Kidney epithelial cell (primary cell): ENCODE measurements around the gene CBX5. TPM values are rescaled to one million over a fixed set of nuclear protein-coding genes. Genes with fewer than 3 reads are reported as not detected.
A peak's percentile ranks its signal among the peaks of the same experiment; 100 is the strongest.

ENCODE experiments used
- DNase-seq: peaks from one replicate; pipeline ENCODE4 v3.0.0-alpha.2; 2010; ENCODE audit warnings: low read depth
- H3K27me3 ChIP-seq: 2 replicates; pipeline ENCODE4 v1.6.0; 2011; ENCODE audit warnings: low read length; ENCODE audit not compliant: control insufficient read depth, insufficient read depth
- H3K36me3 ChIP-seq: 2 replicates; pipeline ENCODE4 v1.5.1; 2011; ENCODE audit warnings: low read length; ENCODE audit not compliant: control insufficient read depth, insufficient read depth
- H3K4me3 ChIP-seq: 2 replicates; pipeline ENCODE4 v1.5.1; 2011; ENCODE audit warnings: low read depth, mild to moderate bottlenecking, control low read depth, low read length
- total RNA-seq: library from RNA; depleted of rRNA; stranded (reverse); fragments of >200 nt; gene quantifications from 2 replicates; pipeline ENCODE4 v1.2.3, GENCODE V29; 2015
- TF ChIP-seq, protein P1 (sequence below): IDR thresholded peaks from 2 replicates; pipeline ENCODE4 v1.5.1; 2011; ENCODE audit warnings: mild to moderate bottlenecking, moderate library complexity, low read length, control low read depth, inconsistent platforms; ENCODE audit not compliant: insufficient read depth, poor library complexity, severe bottlenecking

Gene CBX5
- total RNA-seq, 1 donor from 2014 or later, result 63.8 TPM

DNA sequence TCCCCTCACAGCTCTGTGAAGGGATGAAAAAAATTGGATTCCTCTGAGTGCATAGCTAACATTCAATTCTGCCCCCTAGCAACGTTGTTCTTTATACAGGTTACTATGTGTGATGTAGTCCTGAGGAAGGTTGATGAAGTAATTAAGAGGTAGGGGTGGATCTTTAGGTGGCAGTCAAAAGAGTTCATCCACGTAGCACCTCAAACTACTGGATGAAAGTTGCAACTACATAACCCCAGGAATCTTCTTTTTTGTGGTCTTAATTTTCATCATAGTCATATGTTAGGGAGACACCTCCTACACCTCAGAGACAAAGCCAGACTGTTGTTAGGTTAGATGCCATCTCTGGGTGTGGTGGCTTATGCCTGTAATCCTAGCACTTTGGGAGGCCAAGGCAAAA, 31.1 kb upstream of the CBX5 start:
- H3K27me3 ChIP-seq, result no peaks in the 10 kb centered on the region
- H3K4me3 ChIP-seq, result no peak overlapping the region
- no peak for DNase-seq
- no peaks in the 10 kb centered on the region for H3K36me3 ChIP-seq
- TF ChIP-seq, protein P1, sequence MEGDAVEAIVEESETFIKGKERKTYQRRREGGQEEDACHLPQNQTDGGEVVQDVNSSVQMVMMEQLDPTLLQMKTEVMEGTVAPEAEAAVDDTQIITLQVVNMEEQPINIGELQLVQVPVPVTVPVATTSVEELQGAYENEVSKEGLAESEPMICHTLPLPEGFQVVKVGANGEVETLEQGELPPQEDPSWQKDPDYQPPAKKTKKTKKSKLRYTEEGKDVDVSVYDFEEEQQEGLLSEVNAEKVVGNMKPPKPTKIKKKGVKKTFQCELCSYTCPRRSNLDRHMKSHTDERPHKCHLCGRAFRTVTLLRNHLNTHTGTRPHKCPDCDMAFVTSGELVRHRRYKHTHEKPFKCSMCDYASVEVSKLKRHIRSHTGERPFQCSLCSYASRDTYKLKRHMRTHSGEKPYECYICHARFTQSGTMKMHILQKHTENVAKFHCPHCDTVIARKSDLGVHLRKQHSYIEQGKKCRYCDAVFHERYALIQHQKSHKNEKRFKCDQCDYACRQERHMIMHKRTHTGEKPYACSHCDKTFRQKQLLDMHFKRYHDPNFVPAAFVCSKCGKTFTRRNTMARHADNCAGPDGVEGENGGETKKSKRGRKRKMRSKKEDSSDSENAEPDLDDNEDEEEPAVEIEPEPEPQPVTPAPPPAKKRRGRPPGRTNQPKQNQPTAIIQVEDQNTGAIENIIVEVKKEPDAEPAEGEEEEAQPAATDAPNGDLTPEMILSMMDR, result no peak

DNA sequence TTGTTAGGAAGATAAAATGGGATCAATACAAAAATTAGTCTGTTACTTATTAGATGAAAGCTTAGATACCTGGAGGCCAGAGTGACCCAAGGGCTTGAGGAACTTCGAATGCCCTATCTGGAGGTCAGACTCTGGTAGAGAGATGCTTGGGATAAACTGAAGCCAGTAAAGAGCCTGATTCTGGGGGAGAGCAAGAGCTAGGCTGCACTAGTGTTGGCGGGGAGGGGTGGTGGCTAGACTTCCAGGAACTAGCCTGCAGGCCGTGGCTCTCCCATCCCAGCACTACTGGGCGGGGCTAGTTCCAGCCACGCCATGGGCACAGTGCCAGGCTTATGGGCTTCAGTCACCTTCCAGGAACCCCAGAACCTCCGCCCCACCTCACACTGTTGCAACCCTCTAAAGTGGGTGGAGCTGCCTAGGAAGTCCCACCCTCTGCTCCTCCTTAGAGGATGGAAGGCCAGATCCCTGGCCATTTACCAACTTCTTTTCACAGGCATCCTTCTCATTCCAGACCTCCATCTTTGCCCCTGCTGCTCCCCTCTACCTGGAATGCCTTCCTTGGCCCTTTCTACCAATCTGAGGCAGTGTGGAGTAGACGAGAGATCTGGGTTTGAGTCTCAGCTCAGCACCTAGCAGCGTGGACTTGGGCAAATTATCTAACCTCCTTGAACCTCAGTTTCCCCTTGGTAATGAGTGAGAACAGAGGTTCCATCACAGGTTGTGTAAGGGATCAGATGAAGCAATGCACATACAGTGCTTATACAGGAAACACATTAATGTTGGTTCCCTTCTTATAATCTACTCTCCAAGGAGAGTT, 27.2 kb upstream of the CBX5 start:
- Histone ChIP-seq H3K4me3 (no peak overlapping the region), H3K36me3 (no peaks in the 10 kb centered on the region), H3K27me3 (peaks cover 4% of the 10 kb centered on the region)
- TF ChIP-seq, protein P1, result no peak
- DNase-seq, result peak; percentile 41

GRCh38 chr12:54304187-54304810, 24.4 kb upstream of the CBX5 start:
- Histone ChIP-seq H3K27me3 (peaks cover 8% of the 10 kb centered on the region), H3K36me3 (no peaks in the 10 kb centered on the region), H3K4me3 (no peak overlapping the region)
- TF ChIP-seq, protein P1, result no peak
- DNase-seq, result no peak

DNA sequence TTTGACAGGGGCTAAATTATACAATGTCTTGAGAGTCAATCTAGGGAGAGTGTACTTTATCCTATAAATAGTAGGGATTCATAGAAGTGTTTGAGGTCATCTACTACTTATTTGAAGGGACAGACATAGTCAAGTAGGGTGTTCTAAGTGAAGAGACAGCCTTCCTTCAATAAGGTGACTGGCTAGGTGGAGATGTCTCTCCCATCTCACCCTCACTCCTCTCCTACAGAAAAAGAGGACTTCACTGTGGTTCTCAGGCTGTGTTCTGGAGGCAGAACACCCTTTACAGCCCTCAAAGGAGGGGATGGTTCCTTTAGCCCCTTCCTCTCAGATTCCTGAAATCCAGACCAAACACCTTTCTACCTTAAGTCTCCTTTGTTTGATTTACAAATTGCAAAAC, 23.7 kb upstream of the CBX5 start:
- Histone ChIP-seq H3K4me3 (no peak overlapping the region), H3K36me3 (no peaks in the 10 kb centered on the region), H3K27me3 (peaks cover 8% of the 10 kb centered on the region)
- TF ChIP-seq, protein P1, result no peak
- no peak for DNase-seq

DNA sequence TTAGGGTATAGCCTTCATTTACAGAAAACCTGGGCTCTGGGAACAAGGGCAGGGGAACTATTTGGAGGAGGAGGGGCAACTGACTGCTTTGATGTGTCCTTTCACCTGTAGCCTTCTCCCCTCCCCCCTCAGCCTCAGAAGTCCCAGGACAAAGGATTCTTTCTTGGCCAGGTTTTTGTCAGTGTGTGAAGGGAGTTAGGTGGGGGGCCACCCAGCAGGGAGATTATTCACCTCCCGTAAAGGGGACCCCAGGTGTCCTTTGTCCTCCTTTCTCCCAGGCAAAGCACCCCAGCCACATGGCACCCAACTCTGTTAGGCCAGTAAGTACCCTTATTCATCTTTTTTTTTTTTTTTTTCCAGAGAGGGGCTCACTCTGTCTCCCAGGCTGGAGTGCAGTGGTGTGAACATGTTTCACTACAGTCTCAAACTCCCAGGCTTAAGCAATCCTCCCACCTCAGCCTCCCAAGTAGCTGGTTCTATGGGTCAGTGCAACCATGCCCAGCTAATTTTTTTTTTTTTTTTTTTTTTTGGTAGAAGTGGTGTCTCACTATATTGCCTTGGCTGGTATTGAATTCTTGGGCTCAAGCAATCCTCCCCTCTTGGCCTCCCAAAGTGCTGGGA, 21.6 kb upstream of the CBX5 start:
- DNase-seq, result no peak
- peaks cover 8% of the 10 kb centered on the region for H3K27me3 ChIP-seq
- no peak overlapping the region for H3K4me3 ChIP-seq
- TF ChIP-seq, protein P1, result no peak
- no peaks in the 10 kb centered on the region for H3K36me3 ChIP-seq
